Activated naive CD8-positive, alpha-beta T cell treated with anti-CD3 and anti-CD28 coated beads, Interleukin-2, amount 50 U/mL, for 24 hours (primary cell): ENCODE results near the gene AKT3.

Source experiments
- ATAC-seq: fragments of 150-1000 bp; cut with Tn5 transposase; one replicate; pipeline ENCODE4 v1.10.0; 2021
- DNase-seq: peaks from one replicate; pipeline ENCODE4 v3.0.0; 2021
- H3K27ac Mint-ChIP-seq: one replicate; pipeline ENCODE4 v1.8.0; 2021; ENCODE audit warnings: mild to moderate bottlenecking, mixed read lengths
- H3K27me3 Mint-ChIP-seq: one replicate; pipeline ENCODE4 v1.8.0; 2021; ENCODE audit warnings: mixed read lengths
- H3K36me3 Mint-ChIP-seq: one replicate; pipeline ENCODE4 v1.8.0; 2021; ENCODE audit warnings: low read depth, mixed read lengths
- H3K4me1 Mint-ChIP-seq: one replicate; pipeline ENCODE4 v1.8.0; 2021; ENCODE audit warnings: mixed read lengths
- H3K4me3 Mint-ChIP-seq: one replicate; pipeline ENCODE4 v1.8.0; 2021; ENCODE audit warnings: mild to moderate bottlenecking, moderate library complexity, mixed read lengths
- H3K9me3 Mint-ChIP-seq: one replicate; pipeline ENCODE4 v1.8.0; 2021; ENCODE audit warnings: mixed read lengths

AKT3 gene

DNA sequence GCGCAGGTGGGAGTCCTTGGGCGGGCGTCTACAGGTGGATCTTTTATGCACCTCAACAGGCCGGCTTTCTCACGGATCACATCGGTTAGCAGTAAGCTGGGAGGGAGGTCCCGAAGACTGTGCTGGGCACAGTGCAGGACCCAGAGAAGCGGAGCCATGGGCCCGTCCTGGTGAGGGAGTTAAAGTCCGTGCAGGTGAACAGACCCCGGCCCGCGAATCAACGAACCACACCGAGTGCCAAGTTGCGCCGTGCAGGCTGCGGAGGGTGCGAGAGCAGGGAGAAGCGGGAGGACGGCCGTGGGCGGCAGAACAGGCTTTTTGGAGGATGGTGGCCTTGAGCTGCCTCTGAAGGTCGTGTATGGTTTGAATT, 360.9 kb downstream of the AKT3 start:
- no peak overlapping the region for H3K27ac Mint-ChIP-seq
- no peaks in the 10 kb centered on the region for H3K9me3 Mint-ChIP-seq
- ATAC-seq, result no peak
- H3K36me3 Mint-ChIP-seq, result no peaks in the 10 kb centered on the region
- no peak overlapping the region for H3K4me3 Mint-ChIP-seq
- H3K4me1 Mint-ChIP-seq, result no peaks in the 10 kb centered on the region
- no peaks in the 10 kb centered on the region for H3K27me3 Mint-ChIP-seq
- no peak for DNase-seq

- H3K4me1 Mint-ChIP-seq, result peaks cover under 1% of the 10 kb centered on the region
- no peak overlapping the region for H3K4me3 Mint-ChIP-seq
- H3K27ac Mint-ChIP-seq, result no peak overlapping the region
- H3K36me3 Mint-ChIP-seq, result no peaks in the 10 kb centered on the region
- ATAC-seq (no peak), DNase-seq (no peak)
- H3K9me3 Mint-ChIP-seq, result no peaks in the 10 kb centered on the region
- H3K27me3 Mint-ChIP-seq, result no peaks in the 10 kb centered on the region
Measured at GRCh38 chr1:243488459-243489157, 361.4 kb downstream of the AKT3 start.

GRCh38 chr1:243487649-243488227, 362.3 kb downstream of the AKT3 start:
- Mint-ChIP-seq H3K4me1 (peaks cover 4% of the 10 kb centered on the region), H3K36me3 (no peaks in the 10 kb centered on the region), H3K4me3 (no peak overlapping the region), H3K27ac (no peak overlapping the region), H3K27me3 (no peaks in the 10 kb centered on the region), H3K9me3 (no peaks in the 10 kb centered on the region)
- ATAC-seq, result no peak
- DNase-seq, result no peak

DNA sequence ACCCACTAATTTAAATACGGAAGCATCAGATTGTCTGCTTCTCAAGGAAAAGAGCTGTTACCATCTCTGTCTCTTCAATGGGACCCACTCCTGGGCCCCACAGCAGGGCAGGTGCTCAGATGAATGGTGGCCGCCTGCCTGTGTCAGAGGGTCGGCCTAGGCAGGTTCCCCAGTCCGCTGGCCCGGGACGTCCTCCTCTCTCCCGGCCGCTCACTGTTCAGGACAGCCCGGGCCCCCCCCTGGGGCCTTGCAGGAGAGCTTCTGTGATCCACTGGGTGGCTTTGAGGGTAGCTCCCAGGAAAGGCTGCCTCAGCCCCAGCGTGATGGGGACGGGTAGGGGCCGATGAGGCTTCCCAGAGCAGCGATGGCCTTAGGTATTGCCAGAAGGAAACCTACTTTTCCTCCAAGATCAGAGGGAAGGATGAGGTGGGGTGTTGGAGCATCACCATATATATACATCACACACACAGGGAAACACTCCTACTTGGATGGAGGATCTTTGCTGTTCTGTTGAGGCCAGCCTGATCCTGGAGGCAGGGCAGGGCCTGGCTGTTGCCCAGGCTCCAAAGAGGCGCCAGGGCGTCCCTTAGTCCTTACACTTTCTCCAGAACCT, 362.9 kb downstream of the AKT3 start:
- DNase-seq (no peak), ATAC-seq (no peak)
- no peaks in the 10 kb centered on the region for H3K27me3 Mint-ChIP-seq
- no peak overlapping the region for H3K4me3 Mint-ChIP-seq
- peaks cover 10% of the 10 kb centered on the region for H3K4me1 Mint-ChIP-seq
- no peaks in the 10 kb centered on the region for H3K9me3 Mint-ChIP-seq
- H3K36me3 Mint-ChIP-seq, result no peaks in the 10 kb centered on the region
- H3K27ac Mint-ChIP-seq, result no peak overlapping the region

DNA sequence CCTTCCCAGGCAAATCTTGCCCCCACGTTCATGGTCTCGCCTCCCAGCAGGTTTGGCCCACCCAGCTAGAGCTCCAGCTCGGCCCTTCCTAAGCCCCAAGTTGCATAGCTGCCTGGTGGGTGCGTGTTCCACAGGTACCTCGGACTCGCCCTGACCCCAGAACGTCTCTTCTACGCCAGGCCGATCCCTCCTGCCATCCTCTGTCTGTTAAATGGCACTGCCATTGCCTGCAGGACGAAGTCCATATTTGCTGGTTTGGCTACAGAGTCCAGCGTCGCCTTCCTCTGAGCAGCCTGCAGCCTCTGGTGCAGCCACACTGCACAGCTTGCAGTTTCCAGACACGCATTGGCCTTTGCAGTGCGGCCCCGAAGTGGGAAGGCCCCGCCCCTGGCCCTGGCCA, 366.1 kb downstream of the AKT3 start:
- peak overlapping the region; percentile 34 for H3K27ac Mint-ChIP-seq
- peaks cover 4% of the 10 kb centered on the region for H3K9me3 Mint-ChIP-seq
- no peaks in the 10 kb centered on the region for H3K36me3 Mint-ChIP-seq
- ATAC-seq (no peak), DNase-seq (no peak)
- no peaks in the 10 kb centered on the region for H3K27me3 Mint-ChIP-seq
- peak overlapping the region; percentile 65 for H3K4me3 Mint-ChIP-seq
- peaks cover 21% of the 10 kb centered on the region for H3K4me1 Mint-ChIP-seq

DNA sequence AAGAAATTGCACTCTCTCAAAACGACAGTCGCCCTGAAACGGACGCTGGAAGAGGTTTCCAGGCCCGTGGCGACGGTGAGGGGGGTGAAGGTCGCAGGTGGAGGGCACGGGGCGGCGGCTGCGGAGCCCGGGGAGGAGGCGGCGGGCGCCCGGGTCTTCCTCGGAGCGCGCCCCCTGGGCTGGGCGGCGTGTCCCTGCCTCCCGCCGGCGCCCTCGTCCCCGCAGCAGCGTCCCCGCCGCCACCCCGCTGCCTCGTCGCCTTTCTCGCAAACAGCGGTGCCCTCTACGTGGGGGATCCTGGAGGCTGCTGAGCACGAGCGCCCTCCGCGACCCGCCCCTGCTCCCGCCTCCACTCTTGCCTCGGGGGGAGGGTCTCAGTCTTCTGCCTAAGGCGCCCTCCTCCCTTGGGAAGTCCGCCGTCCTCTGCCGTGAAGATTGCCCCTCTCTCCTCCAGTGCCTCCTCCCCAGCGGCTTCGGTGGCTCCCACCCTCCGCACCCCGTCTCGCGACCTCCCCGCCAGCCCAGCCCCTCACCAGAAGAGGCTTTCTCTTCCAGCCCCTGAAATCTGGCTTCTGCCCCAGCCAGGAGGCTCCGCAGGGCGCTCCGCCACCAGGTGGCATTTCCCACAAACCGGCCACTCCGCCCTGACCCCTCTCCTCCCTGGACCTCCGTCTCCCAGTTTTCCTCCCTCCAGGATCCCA, 366.8 kb downstream of the AKT3 start:
- Mint-ChIP-seq H3K27me3 (no peaks in the 10 kb centered on the region), H3K4me3 (peak overlapping the region; percentile 65), H3K9me3 (peaks cover 4% of the 10 kb centered on the region), H3K27ac (peak overlapping the region; percentile 59), H3K36me3 (no peaks in the 10 kb centered on the region), H3K4me1 (peaks cover 21% of the 10 kb centered on the region)
- DNase-seq (peak; percentile 26), ATAC-seq (peak; percentile 23)

GRCh38 chr1:243482141-243483022, 367.7 kb downstream of the AKT3 start:
- H3K36me3 Mint-ChIP-seq, result no peaks in the 10 kb centered on the region
- peak overlapping the region; percentile 59 for H3K27ac Mint-ChIP-seq
- peaks cover 21% of the 10 kb centered on the region for H3K4me1 Mint-ChIP-seq
- peaks cover 4% of the 10 kb centered on the region for H3K9me3 Mint-ChIP-seq
- H3K4me3 Mint-ChIP-seq, result peak overlapping the region; percentile 65
- peak; percentile 38 for ATAC-seq
- DNase-seq, result peak; percentile 18
- no peaks in the 10 kb centered on the region for H3K27me3 Mint-ChIP-seq

GRCh38 chr1:243481101-243481500, 368.9 kb downstream of the AKT3 start:
- DNase-seq (no peak), ATAC-seq (peak; percentile 64)
- H3K4me1 Mint-ChIP-seq, result peaks cover 21% of the 10 kb centered on the region
- H3K27ac Mint-ChIP-seq, result no peak overlapping the region
- H3K36me3 Mint-ChIP-seq, result peaks cover 3% of the 10 kb centered on the region
- no peaks in the 10 kb centered on the region for H3K27me3 Mint-ChIP-seq
- H3K4me3 Mint-ChIP-seq, result no peak overlapping the region
- peaks cover 4% of the 10 kb centered on the region for H3K9me3 Mint-ChIP-seq

- Mint-ChIP-seq H3K27me3 (no peaks in the 10 kb centered on the region), H3K4me1 (peaks cover 27% of the 10 kb centered on the region), H3K27ac (no peak overlapping the region), H3K4me3 (no peak overlapping the region), H3K36me3 (peaks cover 8% of the 10 kb centered on the region), H3K9me3 (peaks cover 4% of the 10 kb centered on the region)
- no peak for ATAC-seq
- no peak for DNase-seq
Measured at GRCh38 chr1:243477731-243478290, 372.2 kb downstream of the AKT3 start.

GRCh38 chr1:243475966-243476365, 374.1 kb downstream of the AKT3 start:
- no peak for ATAC-seq
- Mint-ChIP-seq H3K9me3 (peaks cover 4% of the 10 kb centered on the region), H3K27me3 (no peaks in the 10 kb centered on the region), H3K4me1 (peaks cover 11% of the 10 kb centered on the region), H3K27ac (no peak overlapping the region), H3K4me3 (no peak overlapping the region), H3K36me3 (peaks cover 8% of the 10 kb centered on the region)
- DNase-seq, result no peak

DNA sequence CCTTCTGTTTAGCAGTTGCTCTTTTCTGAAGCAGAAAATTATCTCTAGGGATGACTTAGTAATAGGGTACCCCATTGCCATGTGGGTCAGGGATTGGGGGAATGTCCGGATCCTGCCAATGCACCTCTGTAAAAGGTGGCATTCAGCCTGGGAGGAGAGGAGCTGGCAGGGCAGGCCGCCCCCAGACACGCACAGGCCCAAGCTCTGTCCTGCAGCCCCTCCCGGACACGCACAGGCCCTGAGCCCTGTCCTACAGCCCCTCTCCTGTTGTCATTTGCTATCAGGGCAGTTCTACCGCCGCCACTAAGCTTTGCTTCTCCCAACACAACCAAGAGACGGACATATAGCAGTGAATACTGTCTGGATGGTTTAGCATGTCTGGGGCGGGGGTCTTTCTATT, 375.1 kb downstream of the AKT3 start:
- no peak overlapping the region for H3K27ac Mint-ChIP-seq
- DNase-seq (no peak), ATAC-seq (no peak)
- peaks cover 2% of the 10 kb centered on the region for H3K9me3 Mint-ChIP-seq
- H3K27me3 Mint-ChIP-seq, result no peaks in the 10 kb centered on the region
- peaks cover 10% of the 10 kb centered on the region for H3K4me1 Mint-ChIP-seq
- H3K4me3 Mint-ChIP-seq, result no peak overlapping the region
- peaks cover 8% of the 10 kb centered on the region for H3K36me3 Mint-ChIP-seq

GRCh38 chr1:243474136-243474881, 375.7 kb downstream of the AKT3 start:
- Mint-ChIP-seq H3K4me1 (peaks cover 10% of the 10 kb centered on the region), H3K27me3 (no peaks in the 10 kb centered on the region), H3K36me3 (peaks cover 8% of the 10 kb centered on the region), H3K9me3 (no peaks in the 10 kb centered on the region), H3K4me3 (peak overlapping the region; percentile 77), H3K27ac (no peak overlapping the region)
- DNase-seq (no peak), ATAC-seq (no peak)
